H9 (cell line): ENCODE measurements around the gene MXD4. TPM values are rescaled to one million over a fixed set of nuclear protein-coding genes. Genes with fewer than 3 reads are reported as not detected.
A peak's percentile ranks its signal among the peaks of the same experiment; 100 is the strongest.

Experiments
- DNase-seq: peaks from one replicate; pipeline ENCODE4 v3.0.0-alpha.2; 2017
- H2AFZ ChIP-seq: one replicate; pipeline ENCODE4 v1.6.1; 2013; ENCODE audit warnings: mild to moderate bottlenecking, low read length, control low read depth, moderate library complexity
- H2AK5ac ChIP-seq: 2 replicates; pipeline ENCODE4 v1.6.1; 2013; ENCODE audit warnings: low read length, control low read depth, mixed read lengths; ENCODE audit not compliant: insufficient read length
- H2BK120ac ChIP-seq: one replicate; pipeline ENCODE4 v1.6.1; 2013; ENCODE audit warnings: low read depth, mild to moderate bottlenecking, low read length, control low read depth, inconsistent platforms; ENCODE audit not compliant: poor library complexity, severe bottlenecking
- H2BK12ac ChIP-seq: 2 replicates; pipeline ENCODE4 v1.6.1; 2013; ENCODE audit warnings: low read length, control low read depth, mixed read lengths, low read depth; ENCODE audit not compliant: insufficient read length
- H2BK15ac ChIP-seq: 2 replicates; pipeline ENCODE4 v1.6.1; 2013; ENCODE audit warnings: low read depth, low read length, control low read depth
- H2BK20ac ChIP-seq: one replicate; pipeline ENCODE4 v1.6.1; 2013; ENCODE audit warnings: low read depth, mild to moderate bottlenecking, low read length, control low read depth, inconsistent platforms; ENCODE audit not compliant: poor library complexity, severe bottlenecking
- H2BK5ac ChIP-seq: 2 replicates; pipeline ENCODE4 v1.6.1; 2013; ENCODE audit warnings: low read length, control low read depth, mixed read lengths; ENCODE audit not compliant: insufficient read length
- H3K14ac ChIP-seq: 2 replicates; pipeline ENCODE4 v1.6.1; 2013; ENCODE audit warnings: low read length, control low read depth; ENCODE audit not compliant: insufficient read depth
- H3K18ac ChIP-seq: 2 replicates; pipeline ENCODE4 v1.6.1; 2013; ENCODE audit warnings: low read depth, mild to moderate bottlenecking, mixed read lengths, low read length, control low read depth; ENCODE audit not compliant: insufficient read length
- H3K23ac ChIP-seq: 2 replicates; pipeline ENCODE4 v1.6.1; 2013; ENCODE audit warnings: low read length, control low read depth, mixed read lengths, low read depth; ENCODE audit not compliant: insufficient read length
- H3K23me2 ChIP-seq: 2 replicates; pipeline ENCODE4 v1.6.1; 2013; ENCODE audit warnings: low read depth, mild to moderate bottlenecking, mixed read lengths, low read length, control low read depth; ENCODE audit not compliant: insufficient read length, poor library complexity, severe bottlenecking
- H3K27ac ChIP-seq: 2 replicates; pipeline ENCODE4 v1.5.1; 2013; ENCODE audit warnings: low read length, control low read depth, mixed read lengths, low read depth; ENCODE audit not compliant: insufficient read length
- H3K27me3 ChIP-seq: 2 replicates; pipeline ENCODE4 v1.6.1; 2013; ENCODE audit warnings: low read length, control low read depth, inconsistent platforms; ENCODE audit not compliant: insufficient read depth
- H3K4ac ChIP-seq: 2 replicates; pipeline ENCODE4 v1.6.1; 2013; ENCODE audit warnings: low read depth, mild to moderate bottlenecking, control low read depth, inconsistent platforms, low read length, moderate library complexity
- H3K4me1 ChIP-seq: 2 replicates; pipeline ENCODE4 v1.6.1; 2013; ENCODE audit warnings: low read length, control low read depth, inconsistent platforms; ENCODE audit not compliant: insufficient read depth
- H3K4me2 ChIP-seq: 2 replicates; pipeline ENCODE4 v1.6.1; 2013; ENCODE audit warnings: low read length, control low read depth, mixed read lengths; ENCODE audit not compliant: insufficient read length, insufficient read depth
- H3K56ac ChIP-seq: 2 replicates; pipeline ENCODE4 v1.6.1; 2013; ENCODE audit warnings: low read depth, mild to moderate bottlenecking, mixed read lengths, low read length, control low read depth; ENCODE audit not compliant: insufficient read length
- H3K79me1 ChIP-seq: 2 replicates; pipeline ENCODE4 v1.6.1; 2013; ENCODE audit warnings: low read depth, mild to moderate bottlenecking, moderate library complexity, low read length, control low read depth, inconsistent platforms; ENCODE audit not compliant: insufficient read depth, poor library complexity, severe bottlenecking
- H3K79me2 ChIP-seq: 2 replicates; pipeline ENCODE4 v1.6.1; 2013; ENCODE audit warnings: low read length, control low read depth, inconsistent platforms; ENCODE audit not compliant: insufficient read depth
- H3K9ac ChIP-seq: 2 replicates; pipeline ENCODE4 v1.6.1; 2013; ENCODE audit warnings: low read length, control low read depth, mixed read lengths; ENCODE audit not compliant: insufficient read length; ENCODE audit errors: extremely low read depth
- H3K9me3 ChIP-seq: one replicate; pipeline ENCODE4 v1.6.1; 2013; ENCODE audit warnings: low read depth, low read length, inconsistent platforms; ENCODE audit not compliant: control insufficient read depth
- H3T11ph ChIP-seq: one replicate; pipeline ENCODE4 v1.6.1; 2013; ENCODE audit warnings: mild to moderate bottlenecking, low read length, control low read depth, inconsistent platforms
- H4K20me1 ChIP-seq: one replicate; pipeline ENCODE4 v1.6.1; 2013; ENCODE audit not compliant: control insufficient read depth, insufficient read length, insufficient read depth
- H4K5ac ChIP-seq: 2 replicates; pipeline ENCODE4 v1.6.1; 2013; ENCODE audit warnings: low read depth, mild to moderate bottlenecking, mixed read lengths, low read length, control low read depth; ENCODE audit not compliant: insufficient read length
- H4K8ac ChIP-seq: replicated peaks from 2 replicates; pipeline ENCODE4 v1.6.1; 2013; ENCODE audit warnings: low read length, control low read depth, mixed read lengths, low read depth; ENCODE audit not compliant: insufficient read length
- H4K91ac ChIP-seq: 2 replicates; pipeline ENCODE4 v1.6.1; 2013; ENCODE audit warnings: low read depth, mild to moderate bottlenecking, moderate library complexity, mixed read lengths, low read length, control low read depth; ENCODE audit not compliant: insufficient read length
- H3K27ac Mint-ChIP-seq, 3 experiments: 2 replicates in 2 of 3; 3 replicates in 1 of 3; pipeline ENCODE4 v1.8.0; 2020 to 2021; ENCODE audit warnings: mixed read lengths in 3 of 3, mild to moderate bottlenecking in 1 of 3, moderate library complexity in 1 of 3
- H3K27me3 Mint-ChIP-seq: 2 replicates; pipeline ENCODE4 v1.8.0; 2021; ENCODE audit warnings: low read depth, mild to moderate bottlenecking, moderate library complexity, mixed read lengths
- H3K36me3 Mint-ChIP-seq, 3 experiments: 2 replicates in 2 of 3; 3 replicates in 1 of 3; pipeline ENCODE4 v1.8.0; 2020 to 2021; ENCODE audit warnings: low read depth in 3 of 3, mixed read lengths in 3 of 3; ENCODE audit not compliant: insufficient read depth in 1 of 3
- H3K4me1 Mint-ChIP-seq, 2 experiments: 2 replicates each; pipeline ENCODE4 v1.8.0; 2020; ENCODE audit warnings: mixed read lengths in 2 of 2
- H3K4me3 Mint-ChIP-seq, 2 experiments: 2 replicates in 1 of 2; 3 replicates in 1 of 2; pipeline ENCODE4 v1.8.0; 2020 to 2021; ENCODE audit warnings: mild to moderate bottlenecking in 2 of 2, mixed read lengths in 2 of 2, moderate library complexity in 1 of 2
- H3K9me3 Mint-ChIP-seq, 2 experiments: 2 replicates in 1 of 2; 3 replicates in 1 of 2; pipeline ENCODE4 v1.8.0; 2020; ENCODE audit warnings: mild to moderate bottlenecking in 2 of 2, mixed read lengths in 2 of 2, moderate library complexity in 1 of 2
- WGBS: extraction: QIAGEN DNeasy Blood & Tissue Kit; methylation state at CpG from one replicate; pipeline ENCODE4 v1.1.7; 2013; ENCODE audit warnings: missing lambda C conversion rate, low lambda C conversion rate, mixed read lengths; ENCODE audit not compliant: insufficient read length; ENCODE audit errors: extremely low coverage; 5-methylcytosine and 5-hydroxymethylcytosine counted together
- total RNA-seq: library from RNA; stranded (reverse); gene quantifications from 2 replicates; pipeline ENCODE4 v1.2.1, GENCODE V29; 2021
- TF ChIP-seq, protein P1 (sequence below): fragments of 200-600 bp; sonication (generic); conservative IDR thresholded peaks from 3 replicates; pipeline ENCODE4 v1.8.0; 2021; ENCODE audit warnings: antibody characterized with exemption, mild to moderate bottlenecking

The MXD4 gene
- total RNA-seq, 1 experiment from 2014 or later = 24.1 TPM

DNA sequence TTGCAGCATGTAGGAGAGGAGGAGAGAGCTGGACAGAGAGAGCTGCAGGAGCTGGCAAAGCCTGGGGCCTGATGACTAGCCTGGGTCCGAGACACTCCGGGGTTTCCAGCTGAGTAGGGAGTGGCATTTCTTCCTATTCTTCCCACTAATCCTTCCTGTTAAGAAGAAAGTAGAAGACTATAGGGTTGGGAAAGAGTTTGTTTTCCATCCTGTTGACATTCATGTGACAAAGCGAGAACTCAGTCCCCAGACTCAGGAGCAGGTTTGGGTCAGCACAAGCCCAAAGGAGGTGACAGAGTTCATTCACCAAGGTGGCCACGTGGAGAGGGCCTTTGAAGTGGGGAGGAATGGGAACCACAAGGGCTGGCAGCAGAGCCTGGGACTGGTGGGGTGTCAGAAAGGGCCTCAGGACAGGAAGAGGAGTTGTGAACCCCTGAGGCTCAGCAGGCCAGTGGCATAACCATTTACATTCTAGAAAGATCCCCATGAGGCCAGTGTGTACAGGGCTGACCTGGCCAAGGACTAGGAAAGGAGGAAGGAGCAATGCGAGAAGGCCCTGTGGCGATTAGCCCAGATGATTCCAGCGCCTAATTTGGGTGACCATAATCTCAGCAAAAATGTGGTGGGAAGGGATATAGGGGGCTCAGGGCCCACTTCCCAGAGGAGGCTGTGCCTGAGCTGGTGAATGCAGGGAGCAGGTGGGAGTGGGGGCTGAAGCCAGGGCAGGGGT lies 16.7 kb downstream of the MXD4 start:
- Histone ChIP-seq H3K4me2 (no peak overlapping the region), H2BK12ac (peak overlapping the region; percentile 2), H4K5ac (no peak overlapping the region), H3K18ac (no peak overlapping the region), H3K23me2 (peaks cover 3% of the 10 kb centered on the region), H3K23ac (no peak overlapping the region), H3K9me3 (no peaks in the 10 kb centered on the region), H3T11ph (no peak overlapping the region), H2AK5ac (no peak overlapping the region), H3K27me3 (no peaks in the 10 kb centered on the region), H2AFZ (no peak overlapping the region), H3K56ac (no peak overlapping the region), H3K4me1 (no peaks in the 10 kb centered on the region), H3K79me2 (peaks cover 5% of the 10 kb centered on the region; the same call in 1 of the 2 replicates), H3K4ac (no peak overlapping the region), H2BK120ac (no peak overlapping the region), H2BK20ac (no peak overlapping the region), H2BK15ac (no peak overlapping the region), H4K20me1 (no peaks in the 10 kb centered on the region), H2BK5ac (no peak overlapping the region), H3K14ac (no peak overlapping the region), H4K8ac (no peak overlapping the region), H3K79me1 (no peaks in the 10 kb centered on the region), H4K91ac (no peak overlapping the region), H3K27ac (no peak overlapping the region), H3K9ac (no peak overlapping the region)
- peak; percentile 30 for DNase-seq
- no CpG with 5 or more reads among the region's 7 CpGs for WGBS
- Mint-ChIP-seq H3K27me3 (peaks cover 5% of the 10 kb centered on the region), H3K27ac (peak overlapping the region in 1 of 3 experiments; percentile 76; a peak in 2 of 7 replicates), H3K4me1 (peaks cover 8 to 19% of the 10 kb centered on the region in 2 experiments), H3K4me3 (no peak overlapping the region), H3K9me3 (peaks cover 13 to 17% of the 10 kb centered on the region in 2 experiments), H3K36me3 (peaks cover 7 to 14% (median 9%) of the 10 kb centered on the region in 3 experiments)
- TF ChIP-seq, protein P1, sequence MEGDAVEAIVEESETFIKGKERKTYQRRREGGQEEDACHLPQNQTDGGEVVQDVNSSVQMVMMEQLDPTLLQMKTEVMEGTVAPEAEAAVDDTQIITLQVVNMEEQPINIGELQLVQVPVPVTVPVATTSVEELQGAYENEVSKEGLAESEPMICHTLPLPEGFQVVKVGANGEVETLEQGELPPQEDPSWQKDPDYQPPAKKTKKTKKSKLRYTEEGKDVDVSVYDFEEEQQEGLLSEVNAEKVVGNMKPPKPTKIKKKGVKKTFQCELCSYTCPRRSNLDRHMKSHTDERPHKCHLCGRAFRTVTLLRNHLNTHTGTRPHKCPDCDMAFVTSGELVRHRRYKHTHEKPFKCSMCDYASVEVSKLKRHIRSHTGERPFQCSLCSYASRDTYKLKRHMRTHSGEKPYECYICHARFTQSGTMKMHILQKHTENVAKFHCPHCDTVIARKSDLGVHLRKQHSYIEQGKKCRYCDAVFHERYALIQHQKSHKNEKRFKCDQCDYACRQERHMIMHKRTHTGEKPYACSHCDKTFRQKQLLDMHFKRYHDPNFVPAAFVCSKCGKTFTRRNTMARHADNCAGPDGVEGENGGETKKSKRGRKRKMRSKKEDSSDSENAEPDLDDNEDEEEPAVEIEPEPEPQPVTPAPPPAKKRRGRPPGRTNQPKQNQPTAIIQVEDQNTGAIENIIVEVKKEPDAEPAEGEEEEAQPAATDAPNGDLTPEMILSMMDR = no peak
